Epithelial cell of esophagus (primary cell): Measurements from ENCODE around the gene TCEA3.
A peak's percentile ranks its signal among the peaks of the same experiment; 100 is the strongest.

Source experiments
- DNase-seq: peaks from one replicate; pipeline ENCODE4 v3.0.0; 2010; ENCODE audit warnings: low read depth
- H3K4me3 ChIP-seq: 2 replicates; pipeline ENCODE4 v1.5.1; 2011; ENCODE audit warnings: mild to moderate bottlenecking, low read length, control low read depth
- TF ChIP-seq, protein P1 (sequence below): IDR thresholded peaks from 2 replicates; pipeline ENCODE4 v1.5.1; 2011; ENCODE audit warnings: low read depth, mild to moderate bottlenecking, low read length, control low read depth, inconsistent platforms; ENCODE audit not compliant: insufficient read depth; ENCODE audit errors: missing control alignments

The TCEA3 gene

DNA sequence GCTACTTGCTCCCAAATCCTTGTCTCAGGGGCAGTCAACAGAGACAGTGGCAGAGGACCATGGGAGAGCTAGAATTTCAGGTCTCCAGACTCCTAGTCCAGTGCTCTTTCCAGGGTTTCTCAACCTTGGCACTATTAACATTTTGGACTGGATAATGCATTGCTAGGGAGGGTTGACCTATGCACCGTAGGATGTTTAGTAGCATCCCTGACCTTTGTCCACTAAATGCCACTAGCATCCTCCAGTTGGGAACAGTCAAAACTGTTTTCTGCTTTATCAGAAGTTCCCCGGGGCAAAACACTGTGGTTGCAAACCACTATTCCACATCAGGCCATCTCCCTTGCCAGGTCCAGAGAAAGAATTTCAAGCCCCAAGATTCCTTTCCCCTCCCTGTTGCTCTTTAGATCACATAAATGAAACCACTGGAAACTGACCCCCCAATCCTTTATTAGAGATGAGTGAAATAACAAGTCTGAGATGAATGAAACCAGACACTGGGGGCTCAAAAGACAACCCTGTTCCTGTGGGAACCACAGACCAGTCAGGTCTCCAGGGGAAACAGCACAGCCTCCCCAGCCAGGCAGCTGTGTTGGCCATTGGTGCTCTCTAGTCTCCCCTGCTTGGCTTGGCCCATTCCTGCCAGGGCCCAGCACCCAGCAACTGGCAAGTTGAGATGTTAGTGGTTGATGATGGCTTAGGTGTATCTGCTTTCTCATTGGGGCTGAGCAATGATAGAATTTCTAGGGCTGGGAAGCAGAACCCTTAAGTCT lies 3.8 kb upstream of the TCEA3 start:
- TF ChIP-seq, protein P1, sequence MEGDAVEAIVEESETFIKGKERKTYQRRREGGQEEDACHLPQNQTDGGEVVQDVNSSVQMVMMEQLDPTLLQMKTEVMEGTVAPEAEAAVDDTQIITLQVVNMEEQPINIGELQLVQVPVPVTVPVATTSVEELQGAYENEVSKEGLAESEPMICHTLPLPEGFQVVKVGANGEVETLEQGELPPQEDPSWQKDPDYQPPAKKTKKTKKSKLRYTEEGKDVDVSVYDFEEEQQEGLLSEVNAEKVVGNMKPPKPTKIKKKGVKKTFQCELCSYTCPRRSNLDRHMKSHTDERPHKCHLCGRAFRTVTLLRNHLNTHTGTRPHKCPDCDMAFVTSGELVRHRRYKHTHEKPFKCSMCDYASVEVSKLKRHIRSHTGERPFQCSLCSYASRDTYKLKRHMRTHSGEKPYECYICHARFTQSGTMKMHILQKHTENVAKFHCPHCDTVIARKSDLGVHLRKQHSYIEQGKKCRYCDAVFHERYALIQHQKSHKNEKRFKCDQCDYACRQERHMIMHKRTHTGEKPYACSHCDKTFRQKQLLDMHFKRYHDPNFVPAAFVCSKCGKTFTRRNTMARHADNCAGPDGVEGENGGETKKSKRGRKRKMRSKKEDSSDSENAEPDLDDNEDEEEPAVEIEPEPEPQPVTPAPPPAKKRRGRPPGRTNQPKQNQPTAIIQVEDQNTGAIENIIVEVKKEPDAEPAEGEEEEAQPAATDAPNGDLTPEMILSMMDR: no peak
- no peak overlapping the region for H3K4me3 ChIP-seq
- DNase-seq: no peak

DNA sequence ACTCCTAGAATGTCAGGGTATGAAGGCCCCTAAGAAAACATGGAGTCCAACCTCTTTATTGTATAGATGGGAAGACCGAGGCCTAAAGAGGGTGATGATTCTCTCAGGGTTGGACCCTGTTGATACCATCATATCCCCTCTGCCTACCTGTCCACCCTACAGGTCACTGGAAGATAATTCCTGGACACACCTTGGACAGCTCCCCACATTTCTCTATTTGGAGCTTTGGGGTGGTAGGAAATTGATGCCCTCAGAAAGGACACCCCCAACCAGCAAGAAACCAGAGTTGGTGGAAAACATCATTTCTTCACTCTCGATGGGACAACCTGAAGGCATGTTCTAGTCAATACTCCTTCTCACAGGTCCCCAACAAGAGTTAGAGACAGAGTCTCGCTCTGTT lies 3.0 kb upstream of the TCEA3 start:
- TF ChIP-seq, protein P1: no peak
- no peak for DNase-seq
- H3K4me3 ChIP-seq: no peak overlapping the region

DNA sequence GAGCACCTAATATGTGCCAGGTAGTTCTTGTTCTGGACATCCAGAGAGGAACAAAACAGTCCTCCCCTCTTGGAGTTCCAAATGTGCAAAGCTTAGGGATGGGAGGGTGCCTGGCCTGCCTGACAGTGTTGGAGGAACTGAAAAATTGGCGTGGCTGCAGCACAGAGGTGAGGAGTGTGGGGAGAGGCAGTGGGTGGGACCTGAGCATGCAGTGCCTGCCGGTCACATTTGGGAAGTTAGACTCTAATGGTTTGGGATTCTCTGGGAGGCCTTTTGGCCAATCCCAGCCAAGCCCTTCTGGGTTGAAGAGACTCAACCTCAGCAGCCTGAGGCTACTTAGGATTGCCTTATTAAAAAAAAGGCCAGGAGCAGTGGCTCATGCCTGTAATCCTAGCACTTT lies 2.3 kb upstream of the TCEA3 start:
- TF ChIP-seq, protein P1: no peak
- no peak for DNase-seq

DNA sequence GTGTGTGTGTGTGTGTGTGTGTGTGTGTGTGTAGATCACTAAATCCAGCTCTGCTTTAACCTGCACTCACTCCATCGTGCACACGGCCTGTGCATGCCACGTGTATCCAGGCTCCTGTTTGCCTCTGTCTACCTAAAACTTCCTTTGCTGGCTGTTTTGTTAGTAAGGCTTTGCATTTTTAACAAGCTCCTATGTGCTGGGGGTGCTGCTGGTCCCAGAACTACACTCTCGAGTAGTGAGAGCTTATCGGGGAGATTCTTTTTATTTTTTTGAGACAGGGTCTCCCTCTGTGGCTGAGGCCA lies 596 bp upstream of the TCEA3 start:
- no peak for DNase-seq
- TF ChIP-seq, protein P1: no peak
- H3K4me3 ChIP-seq: peak overlapping the region; percentile 53

More for the DNA sequence above, 2.3 kb upstream of the TCEA3 start:
- no peak overlapping the region for H3K4me3 ChIP-seq

DNA sequence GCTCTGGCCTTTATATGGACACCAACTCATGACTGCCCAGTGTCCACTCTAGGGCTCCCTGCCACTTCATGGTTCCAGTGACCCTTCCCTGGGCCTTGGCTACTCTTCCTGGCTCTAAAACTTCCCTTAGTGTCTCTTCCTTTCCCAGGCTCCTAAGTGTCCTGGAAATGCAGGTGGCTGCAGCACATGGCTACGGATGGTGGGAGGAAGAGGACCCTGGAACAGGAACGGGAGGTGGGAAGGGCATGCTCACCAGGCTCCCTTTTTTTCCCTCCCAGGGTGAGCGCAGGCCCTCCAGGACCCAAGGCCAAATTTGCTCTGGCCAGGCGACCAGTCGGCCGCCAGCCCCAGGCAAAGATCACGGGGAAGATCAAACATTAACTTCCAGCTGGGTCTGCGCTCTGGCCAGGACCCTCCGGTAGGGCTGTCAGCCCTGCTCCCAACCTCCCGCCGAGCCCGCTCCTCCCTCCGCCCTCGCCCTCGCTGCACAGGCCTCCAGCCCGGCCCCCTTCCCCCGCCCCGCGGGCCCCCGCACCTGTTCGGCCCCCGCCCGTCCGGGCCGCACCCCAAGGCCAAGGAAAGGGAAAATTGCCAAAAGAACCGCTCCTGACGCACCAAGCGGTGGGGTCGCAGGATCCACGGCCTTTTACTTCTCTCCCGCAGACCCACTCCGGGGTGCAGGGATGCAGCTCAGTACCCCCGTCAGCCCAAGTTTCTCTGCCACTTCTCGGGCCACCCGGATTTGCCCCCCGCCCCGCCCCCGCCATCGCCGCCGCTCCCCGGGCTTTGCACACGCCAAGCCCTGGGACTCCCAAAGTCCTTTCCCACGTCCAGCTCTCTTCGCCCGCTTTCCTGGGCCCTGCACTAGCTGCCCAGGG lies 894 bp downstream of the TCEA3 start:
- H3K4me3 ChIP-seq: peak overlapping the region; percentile 53
- no peak for DNase-seq
- TF ChIP-seq, protein P1: no peak

DNA sequence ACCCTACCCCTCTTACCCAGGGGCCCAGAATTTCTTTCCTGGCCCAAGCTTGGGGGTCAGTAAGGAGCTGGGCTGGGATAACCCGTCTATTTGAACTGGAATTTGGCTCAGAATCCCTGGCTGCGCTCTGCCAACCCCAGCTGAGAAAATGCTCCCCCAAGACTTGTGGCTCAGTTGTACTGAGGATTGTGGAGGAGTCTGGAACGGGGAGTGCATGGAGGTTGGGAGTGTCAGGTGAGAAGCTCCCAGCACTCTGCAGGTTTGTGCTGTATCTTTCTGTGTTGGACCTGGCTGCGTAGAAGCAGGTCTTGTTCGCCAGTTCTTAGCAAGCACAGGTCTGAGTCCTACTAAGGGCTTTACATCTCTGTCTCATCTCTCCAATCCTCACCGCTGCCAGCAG lies 1.6 kb downstream of the TCEA3 start:
- H3K4me3 ChIP-seq: no peak overlapping the region
- DNase-seq: no peak
- TF ChIP-seq, protein P1: no peak
